Liver (tissue), 3 donors: ENCODE measurements around the gene ABHD12B.

Experiments
- GABPA ChIP-seq, 2 donors: IDR thresholded peaks in 1 of 2; conservative IDR thresholded peaks in 1 of 2; 2 replicates each; pipeline ENCODE4 v1.6.1; 2016; ENCODE audit warnings: antibody characterized with exemption in 2 of 2, mild to moderate bottlenecking in 1 of 2, moderate library complexity in 1 of 2
- HNF4A ChIP-seq, 2 donors: conservative IDR thresholded peaks; 2 replicates each; pipeline ENCODE4 v1.6.1; 2016; ENCODE audit warnings: antibody characterized with exemption in 2 of 2, mild to moderate bottlenecking in 2 of 2
- NR2F2 ChIP-seq: IDR thresholded peaks from 2 replicates; pipeline ENCODE4 v1.6.1; 2016; ENCODE audit warnings: antibody characterized with exemption
- RAD21 ChIP-seq, 2 donors: IDR thresholded peaks; 2 replicates each; pipeline ENCODE4 v1.6.1; 2016; ENCODE audit warnings: antibody characterized with exemption in 2 of 2, mild to moderate bottlenecking in 2 of 2
- RXRA ChIP-seq, 2 donors: IDR thresholded peaks; 2 replicates each; pipeline ENCODE4 v1.6.1; 2017 to 2018; ENCODE audit warnings: antibody characterized with exemption in 2 of 2, mild to moderate bottlenecking in 1 of 2
- TAF1 ChIP-seq: conservative IDR thresholded peaks from 2 replicates; pipeline ENCODE4 v1.6.1; 2016; ENCODE audit warnings: antibody characterized with exemption, mild to moderate bottlenecking
- YY1 ChIP-seq: IDR thresholded peaks from 2 replicates; pipeline ENCODE4 v1.6.1; 2016; ENCODE audit warnings: antibody characterized with exemption, mild to moderate bottlenecking
- TF ChIP-seq, protein P1 (sequence below): fragments of 150-350 bp; IDR thresholded peaks from 2 replicates; pipeline ENCODE4 v1.5.1; 2017; ENCODE audit warnings: improper control_type of control experiment, low read depth, low read length; ENCODE audit not compliant: missing input control
- TF ChIP-seq, protein P2 (sequence below): IDR thresholded peaks from 2 replicates; pipeline ENCODE4 v1.6.1; 2016; ENCODE audit warnings: antibody characterized with exemption
- TF ChIP-seq, protein P3 (sequence below): IDR thresholded peaks from 2 replicates; pipeline ENCODE4 v1.6.1; 2016; ENCODE audit warnings: antibody characterized with exemption
- TF ChIP-seq, protein P4 (sequence below): IDR thresholded peaks from 2 replicates; pipeline ENCODE4 v1.6.1; 2016; ENCODE audit warnings: antibody characterized with exemption, mild to moderate bottlenecking
- TF ChIP-seq, protein P5 (sequence below): IDR thresholded peaks from 2 replicates; pipeline ENCODE4 v1.6.1; 2016; ENCODE audit warnings: antibody characterized with exemption
- donor health status: healthy.
- donor health status: healthy.

DNA sequence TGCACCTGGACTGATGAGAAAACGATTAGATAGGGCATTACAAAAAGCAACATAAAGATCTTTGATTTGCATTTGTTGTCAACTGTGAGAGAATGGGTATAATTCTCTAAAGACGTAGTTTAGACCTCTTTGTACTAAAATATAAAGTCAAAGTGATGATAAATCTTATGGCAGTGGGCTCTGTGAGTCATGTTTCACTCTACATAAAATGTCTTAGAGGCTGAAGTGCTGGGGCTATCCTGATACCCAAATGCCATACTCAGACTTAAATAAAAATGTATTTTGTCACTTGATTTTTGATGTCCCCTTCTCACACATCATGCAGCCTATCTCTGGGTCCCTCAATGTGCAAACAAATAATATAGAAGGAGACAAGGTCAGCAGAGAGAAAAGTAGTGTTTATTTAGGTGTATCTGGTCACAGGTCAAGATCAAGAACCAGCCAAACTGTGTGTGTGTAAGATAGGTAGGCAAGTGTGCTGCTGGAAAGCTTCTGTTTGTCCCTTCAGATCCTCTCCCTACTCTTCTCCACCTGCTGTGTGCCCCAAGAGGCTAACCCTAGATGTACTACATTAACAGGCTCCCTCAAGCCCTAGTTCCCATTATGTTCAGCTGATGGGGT lies 33.9 kb upstream of the ABHD12B start:
- TF ChIP-seq, protein P1, sequence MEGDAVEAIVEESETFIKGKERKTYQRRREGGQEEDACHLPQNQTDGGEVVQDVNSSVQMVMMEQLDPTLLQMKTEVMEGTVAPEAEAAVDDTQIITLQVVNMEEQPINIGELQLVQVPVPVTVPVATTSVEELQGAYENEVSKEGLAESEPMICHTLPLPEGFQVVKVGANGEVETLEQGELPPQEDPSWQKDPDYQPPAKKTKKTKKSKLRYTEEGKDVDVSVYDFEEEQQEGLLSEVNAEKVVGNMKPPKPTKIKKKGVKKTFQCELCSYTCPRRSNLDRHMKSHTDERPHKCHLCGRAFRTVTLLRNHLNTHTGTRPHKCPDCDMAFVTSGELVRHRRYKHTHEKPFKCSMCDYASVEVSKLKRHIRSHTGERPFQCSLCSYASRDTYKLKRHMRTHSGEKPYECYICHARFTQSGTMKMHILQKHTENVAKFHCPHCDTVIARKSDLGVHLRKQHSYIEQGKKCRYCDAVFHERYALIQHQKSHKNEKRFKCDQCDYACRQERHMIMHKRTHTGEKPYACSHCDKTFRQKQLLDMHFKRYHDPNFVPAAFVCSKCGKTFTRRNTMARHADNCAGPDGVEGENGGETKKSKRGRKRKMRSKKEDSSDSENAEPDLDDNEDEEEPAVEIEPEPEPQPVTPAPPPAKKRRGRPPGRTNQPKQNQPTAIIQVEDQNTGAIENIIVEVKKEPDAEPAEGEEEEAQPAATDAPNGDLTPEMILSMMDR = no peak
- no peak for TF ChIP-seq RXRA (IDR thresholded peaks at IDR 0.05)
- TF ChIP-seq HNF4A (conservative IDR thresholded peaks at IDR 0.05) = no peak
- TF ChIP-seq NR2F2 = no peak
- TF ChIP-seq, protein P2, sequence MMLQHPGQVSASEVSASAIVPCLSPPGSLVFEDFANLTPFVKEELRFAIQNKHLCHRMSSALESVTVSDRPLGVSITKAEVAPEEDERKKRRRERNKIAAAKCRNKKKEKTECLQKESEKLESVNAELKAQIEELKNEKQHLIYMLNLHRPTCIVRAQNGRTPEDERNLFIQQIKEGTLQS = no peak
- TF ChIP-seq, protein P3, sequence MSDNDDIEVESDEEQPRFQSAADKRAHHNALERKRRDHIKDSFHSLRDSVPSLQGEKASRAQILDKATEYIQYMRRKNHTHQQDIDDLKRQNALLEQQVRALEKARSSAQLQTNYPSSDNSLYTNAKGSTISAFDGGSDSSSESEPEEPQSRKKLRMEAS = no peak
- TF ChIP-seq, protein P4, sequence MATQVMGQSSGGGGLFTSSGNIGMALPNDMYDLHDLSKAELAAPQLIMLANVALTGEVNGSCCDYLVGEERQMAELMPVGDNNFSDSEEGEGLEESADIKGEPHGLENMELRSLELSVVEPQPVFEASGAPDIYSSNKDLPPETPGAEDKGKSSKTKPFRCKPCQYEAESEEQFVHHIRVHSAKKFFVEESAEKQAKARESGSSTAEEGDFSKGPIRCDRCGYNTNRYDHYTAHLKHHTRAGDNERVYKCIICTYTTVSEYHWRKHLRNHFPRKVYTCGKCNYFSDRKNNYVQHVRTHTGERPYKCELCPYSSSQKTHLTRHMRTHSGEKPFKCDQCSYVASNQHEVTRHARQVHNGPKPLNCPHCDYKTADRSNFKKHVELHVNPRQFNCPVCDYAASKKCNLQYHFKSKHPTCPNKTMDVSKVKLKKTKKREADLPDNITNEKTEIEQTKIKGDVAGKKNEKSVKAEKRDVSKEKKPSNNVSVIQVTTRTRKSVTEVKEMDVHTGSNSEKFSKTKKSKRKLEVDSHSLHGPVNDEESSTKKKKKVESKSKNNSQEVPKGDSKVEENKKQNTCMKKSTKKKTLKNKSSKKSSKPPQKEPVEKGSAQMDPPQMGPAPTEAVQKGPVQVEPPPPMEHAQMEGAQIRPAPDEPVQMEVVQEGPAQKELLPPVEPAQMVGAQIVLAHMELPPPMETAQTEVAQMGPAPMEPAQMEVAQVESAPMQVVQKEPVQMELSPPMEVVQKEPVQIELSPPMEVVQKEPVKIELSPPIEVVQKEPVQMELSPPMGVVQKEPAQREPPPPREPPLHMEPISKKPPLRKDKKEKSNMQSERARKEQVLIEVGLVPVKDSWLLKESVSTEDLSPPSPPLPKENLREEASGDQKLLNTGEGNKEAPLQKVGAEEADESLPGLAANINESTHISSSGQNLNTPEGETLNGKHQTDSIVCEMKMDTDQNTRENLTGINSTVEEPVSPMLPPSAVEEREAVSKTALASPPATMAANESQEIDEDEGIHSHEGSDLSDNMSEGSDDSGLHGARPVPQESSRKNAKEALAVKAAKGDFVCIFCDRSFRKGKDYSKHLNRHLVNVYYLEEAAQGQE = no peak
- no peak for TF ChIP-seq YY1
- no peak for TF ChIP-seq GABPA (IDR thresholded peaks at IDR 0.05 in 1 of 2, conservative IDR thresholded peaks at IDR 0.05 in 1 of 2)
- TF ChIP-seq RAD21 (IDR thresholded peaks at IDR 0.05) = no peak
- TF ChIP-seq, protein P5, sequence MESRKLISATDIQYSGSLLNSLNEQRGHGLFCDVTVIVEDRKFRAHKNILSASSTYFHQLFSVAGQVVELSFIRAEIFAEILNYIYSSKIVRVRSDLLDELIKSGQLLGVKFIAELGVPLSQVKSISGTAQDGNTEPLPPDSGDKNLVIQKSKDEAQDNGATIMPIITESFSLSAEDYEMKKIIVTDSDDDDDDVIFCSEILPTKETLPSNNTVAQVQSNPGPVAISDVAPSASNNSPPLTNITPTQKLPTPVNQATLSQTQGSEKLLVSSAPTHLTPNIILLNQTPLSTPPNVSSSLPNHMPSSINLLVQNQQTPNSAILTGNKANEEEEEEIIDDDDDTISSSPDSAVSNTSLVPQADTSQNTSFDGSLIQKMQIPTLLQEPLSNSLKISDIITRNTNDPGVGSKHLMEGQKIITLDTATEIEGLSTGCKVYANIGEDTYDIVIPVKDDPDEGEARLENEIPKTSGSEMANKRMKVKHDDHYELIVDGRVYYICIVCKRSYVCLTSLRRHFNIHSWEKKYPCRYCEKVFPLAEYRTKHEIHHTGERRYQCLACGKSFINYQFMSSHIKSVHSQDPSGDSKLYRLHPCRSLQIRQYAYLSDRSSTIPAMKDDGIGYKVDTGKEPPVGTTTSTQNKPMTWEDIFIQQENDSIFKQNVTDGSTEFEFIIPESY = no peak
- TF ChIP-seq TAF1 = no peak
